ENCODE results near the gene C3orf80.
"Not testable (repeated sequence)": the region's sequence is repeated elsewhere in the genome, so short reads cannot be mapped to it uniquely, and the experiment has no call there.

The C3orf80 gene

GRCh38 chr3:160213191-160213590, 12.0 kb upstream of the C3orf80 start:
- no peak for DNase-seq (ENCODE audit: low read depth, low spot score)

GRCh38 chr3:160217675-160218074, 7.5 kb upstream of the C3orf80 start:
- no peak for DNase-seq (ENCODE audit: low read depth, low spot score)

- no peak for DNase-seq (ENCODE audit: low read depth, low spot score)
These were observed 7.1 kb upstream of the C3orf80 start for GRCh38 chr3:160218136-160218535.

- no peak for DNase-seq (ENCODE audit: low read depth, low spot score)
These were observed 5.2 kb upstream of the C3orf80 start for GRCh38 chr3:160220038-160220437.

- no peak for DNase-seq (ENCODE audit: low read depth, low spot score)
These were observed 4.2 kb upstream of the C3orf80 start for GRCh38 chr3:160221019-160221418.

GRCh38 chr3:160224256-160224655, 966 bp upstream of the C3orf80 start:
- DNase-seq (ENCODE audit: low read depth, low spot score), result no peak

- DNase-seq (ENCODE audit: low read depth, low spot score), result no peak
These were observed 429 bp upstream of the C3orf80 start for GRCh38 chr3:160224811-160225175.

- DNase-seq (ENCODE audit: low read depth, low spot score), result no peak
These were observed 1.0 kb downstream of the C3orf80 start for GRCh38 chr3:160226026-160226907.

GRCh38 chr3:160227419-160227818, 2.2 kb downstream of the C3orf80 start:
- DNase-seq (ENCODE audit: low read depth, low spot score), result no peak

GRCh38 chr3:160232014-160232413, 6.8 kb downstream of the C3orf80 start:
- DNase-seq (ENCODE audit: low read depth, low spot score), result no peak

GRCh38 chr3:160240719-160241118, 15.5 kb downstream of the C3orf80 start:
- not testable (repeated sequence) for DNase-seq (ENCODE audit: low read depth, low spot score)

GRCh38 chr3:160245261-160245800, 20.1 kb downstream of the C3orf80 start:
- no peak for DNase-seq (ENCODE audit: low read depth, low spot score)

GRCh38 chr3:160247766-160248165, 22.5 kb downstream of the C3orf80 start:
- DNase-seq (ENCODE audit: low read depth, low spot score), result no peak

- DNase-seq (ENCODE audit: low read depth, low spot score), result no peak
These were observed 28.1 kb downstream of the C3orf80 start for GRCh38 chr3:160253298-160253697.

- DNase-seq (ENCODE audit: low read depth, low spot score), result no peak
These were observed 32.4 kb downstream of the C3orf80 start for GRCh38 chr3:160257606-160258005.

GRCh38 chr3:160259589-160259988, 34.4 kb downstream of the C3orf80 start:
- no peak for DNase-seq (ENCODE audit: low read depth, low spot score)

GRCh38 chr3:160260587-160261270, 35.5 kb downstream of the C3orf80 start:
- no peak for DNase-seq (ENCODE audit: low read depth, low spot score)

- no peak for DNase-seq (ENCODE audit: low read depth, low spot score)
These were observed 39.9 kb downstream of the C3orf80 start for GRCh38 chr3:160265088-160265487.
